Astrocyte of the spinal cord (primary cell): ENCODE results near the gene PLA2G12A.

Experiments used
- DNase-seq: peaks from one replicate; pipeline ENCODE4 v3.0.0; 2011; ENCODE audit warnings: low read depth, low spot score
- H3K4me3 ChIP-seq: 2 replicates; pipeline ENCODE4 v1.5.1; 2011; ENCODE audit warnings: low read depth, mild to moderate bottlenecking, low read length, moderate library complexity
- in situ Hi-C: cut with HindIII; loops from 2 replicates; pipeline ENCODE4 v1.10.0; 2017; ENCODE audit warnings: low sequenced_read_pairs
- TF ChIP-seq, protein P1 (sequence below): IDR thresholded peaks from 2 replicates; pipeline ENCODE4 v1.5.1; 2012; ENCODE audit warnings: low read depth, mild to moderate bottlenecking, low read length, inconsistent platforms

The PLA2G12A gene

DNA sequence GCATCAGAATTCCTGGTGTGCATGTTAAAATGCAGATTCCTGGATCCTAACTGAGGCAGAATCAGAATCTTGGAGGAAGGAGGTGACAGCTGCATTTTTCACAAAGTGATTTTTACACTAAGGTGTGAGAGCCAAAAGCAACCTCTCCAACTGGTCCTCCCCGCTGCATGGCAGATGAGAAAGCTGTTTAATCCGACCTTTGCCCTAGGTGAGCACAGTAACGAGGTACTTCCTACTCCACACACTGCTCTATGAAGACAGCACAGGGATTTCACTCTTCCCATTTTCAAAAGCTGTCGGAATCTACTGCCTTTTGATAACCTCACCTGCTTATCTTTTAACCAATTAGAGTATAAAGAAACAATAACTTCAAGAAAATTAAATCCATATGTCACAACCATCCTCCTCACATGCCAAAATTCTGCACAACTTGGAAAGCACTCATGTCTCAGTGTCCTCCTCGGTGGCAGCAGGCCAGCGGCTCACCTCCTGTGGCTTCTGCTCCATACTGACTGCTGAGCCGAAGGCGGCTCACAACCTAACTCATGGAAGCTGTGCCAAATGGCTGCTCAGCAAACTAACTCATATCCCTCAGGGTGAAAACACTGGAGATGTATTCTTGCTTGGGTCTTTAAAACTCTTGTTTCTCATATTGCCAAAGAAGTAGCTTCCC lies 30.2 kb downstream of the PLA2G12A start:
- TF ChIP-seq, protein P1, sequence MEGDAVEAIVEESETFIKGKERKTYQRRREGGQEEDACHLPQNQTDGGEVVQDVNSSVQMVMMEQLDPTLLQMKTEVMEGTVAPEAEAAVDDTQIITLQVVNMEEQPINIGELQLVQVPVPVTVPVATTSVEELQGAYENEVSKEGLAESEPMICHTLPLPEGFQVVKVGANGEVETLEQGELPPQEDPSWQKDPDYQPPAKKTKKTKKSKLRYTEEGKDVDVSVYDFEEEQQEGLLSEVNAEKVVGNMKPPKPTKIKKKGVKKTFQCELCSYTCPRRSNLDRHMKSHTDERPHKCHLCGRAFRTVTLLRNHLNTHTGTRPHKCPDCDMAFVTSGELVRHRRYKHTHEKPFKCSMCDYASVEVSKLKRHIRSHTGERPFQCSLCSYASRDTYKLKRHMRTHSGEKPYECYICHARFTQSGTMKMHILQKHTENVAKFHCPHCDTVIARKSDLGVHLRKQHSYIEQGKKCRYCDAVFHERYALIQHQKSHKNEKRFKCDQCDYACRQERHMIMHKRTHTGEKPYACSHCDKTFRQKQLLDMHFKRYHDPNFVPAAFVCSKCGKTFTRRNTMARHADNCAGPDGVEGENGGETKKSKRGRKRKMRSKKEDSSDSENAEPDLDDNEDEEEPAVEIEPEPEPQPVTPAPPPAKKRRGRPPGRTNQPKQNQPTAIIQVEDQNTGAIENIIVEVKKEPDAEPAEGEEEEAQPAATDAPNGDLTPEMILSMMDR = no peak
- in situ Hi-C loops = no loop called here
- DNase-seq = peak; percentile 54
- H3K4me3 ChIP-seq = no peak overlapping the region

DNA sequence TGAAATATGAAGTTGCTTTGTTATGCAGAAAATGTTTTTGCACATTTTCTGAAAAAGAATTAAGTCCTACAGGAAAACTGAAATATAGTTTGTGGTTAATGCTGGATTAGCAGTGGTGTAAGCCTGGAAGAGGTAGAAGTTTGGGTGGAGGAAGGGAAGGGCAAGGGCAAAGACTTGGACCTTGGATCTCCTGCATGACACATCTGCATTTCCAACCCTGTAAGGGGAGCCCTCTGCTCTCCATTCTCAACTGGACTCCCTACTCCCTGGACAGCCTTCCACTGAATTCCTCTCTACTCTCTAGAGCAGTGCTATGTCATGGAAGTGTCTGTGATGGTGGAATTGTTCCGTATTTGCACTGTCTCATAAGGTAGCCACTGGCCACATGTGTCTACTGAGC lies 31.2 kb downstream of the PLA2G12A start:
- in situ Hi-C loops = no loop called here
- TF ChIP-seq, protein P1 = no peak
- no peak for DNase-seq
- H3K4me3 ChIP-seq = no peak overlapping the region

DNA sequence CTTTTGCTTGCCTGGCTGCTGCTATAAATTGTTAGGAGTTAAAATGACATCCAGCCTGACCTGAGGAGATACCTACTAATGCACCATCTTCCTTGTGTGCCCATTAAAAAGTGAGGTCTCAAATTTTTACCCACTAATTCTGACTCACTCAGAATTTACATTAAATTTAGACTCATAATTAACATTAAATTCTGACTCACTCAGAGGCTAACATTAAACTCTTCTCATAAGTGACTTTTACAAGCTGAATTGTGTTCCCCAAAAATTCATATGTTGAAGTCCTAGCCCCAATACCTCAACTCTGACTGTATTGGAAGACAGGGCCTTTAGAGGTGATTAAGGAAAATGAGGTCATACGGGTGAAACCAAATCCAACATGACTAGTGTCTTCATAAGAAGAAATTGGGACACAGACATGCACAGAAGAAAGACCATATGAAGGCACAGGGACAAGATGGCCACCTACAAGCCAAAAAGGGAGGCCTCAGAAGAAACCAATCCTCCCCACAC lies 38.4 kb downstream of the PLA2G12A start:
- in situ Hi-C loops = no loop called here
- TF ChIP-seq, protein P1 = no peak
- no peak for DNase-seq
- no peak overlapping the region for H3K4me3 ChIP-seq

DNA sequence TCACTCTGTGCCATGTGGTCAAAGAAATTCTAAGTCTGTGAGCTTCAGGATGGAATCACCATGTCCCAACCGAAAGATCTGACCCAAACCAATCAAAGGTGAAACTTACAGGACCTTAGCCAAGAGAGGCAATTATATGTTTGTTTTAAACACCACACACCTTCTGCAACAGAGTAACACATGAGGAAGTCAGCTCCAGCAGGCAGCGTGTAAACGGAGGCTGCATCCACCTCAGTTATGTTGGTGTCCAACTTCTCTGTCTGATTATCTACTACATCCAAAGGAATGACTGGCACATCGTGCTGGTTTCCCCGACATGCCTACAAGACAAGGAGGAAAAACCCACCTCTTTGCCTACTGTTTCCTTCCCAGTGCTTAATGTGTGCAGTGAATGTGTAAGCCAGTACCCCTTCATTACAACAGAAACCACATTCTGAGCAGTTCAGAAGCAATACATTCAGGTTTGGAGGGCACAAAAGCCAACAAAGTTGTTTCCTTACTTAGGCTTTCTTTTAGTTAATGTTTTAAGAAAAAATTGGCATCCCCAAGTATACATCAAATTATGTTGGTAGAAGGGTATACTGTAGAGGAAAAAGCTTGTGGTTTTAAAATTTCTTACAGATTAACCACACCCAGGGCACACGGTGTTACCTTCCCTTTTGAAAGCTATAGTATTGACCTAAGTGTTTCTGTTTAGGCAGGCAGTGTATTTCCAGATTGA lies 39.0 kb downstream of the PLA2G12A start:
- in situ Hi-C loops = no loop called here
- TF ChIP-seq, protein P1 = no peak
- H3K4me3 ChIP-seq = no peak overlapping the region
- no peak for DNase-seq

DNA sequence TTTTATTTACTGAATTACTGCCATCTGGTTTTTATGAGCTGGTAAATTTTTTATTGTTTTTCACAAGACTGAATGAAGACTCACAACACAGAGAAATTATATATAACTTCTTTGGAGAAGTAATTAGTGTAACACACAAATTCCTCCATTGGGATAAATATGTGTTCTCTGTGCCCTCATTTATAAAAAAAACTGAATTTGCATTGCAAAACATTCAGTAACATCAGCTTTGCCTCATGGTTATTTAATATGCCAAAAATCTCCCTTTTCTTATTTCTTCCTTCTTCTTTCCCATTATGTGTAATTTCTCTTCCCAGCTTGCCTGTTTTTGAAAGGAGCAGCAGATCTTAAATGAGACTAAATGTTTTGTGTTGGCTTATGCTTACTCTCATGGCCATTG lies 45.1 kb downstream of the PLA2G12A start:
- H3K4me3 ChIP-seq = no peak overlapping the region
- in situ Hi-C loops = no loop called here
- no peak for DNase-seq
- TF ChIP-seq, protein P1 = no peak

DNA sequence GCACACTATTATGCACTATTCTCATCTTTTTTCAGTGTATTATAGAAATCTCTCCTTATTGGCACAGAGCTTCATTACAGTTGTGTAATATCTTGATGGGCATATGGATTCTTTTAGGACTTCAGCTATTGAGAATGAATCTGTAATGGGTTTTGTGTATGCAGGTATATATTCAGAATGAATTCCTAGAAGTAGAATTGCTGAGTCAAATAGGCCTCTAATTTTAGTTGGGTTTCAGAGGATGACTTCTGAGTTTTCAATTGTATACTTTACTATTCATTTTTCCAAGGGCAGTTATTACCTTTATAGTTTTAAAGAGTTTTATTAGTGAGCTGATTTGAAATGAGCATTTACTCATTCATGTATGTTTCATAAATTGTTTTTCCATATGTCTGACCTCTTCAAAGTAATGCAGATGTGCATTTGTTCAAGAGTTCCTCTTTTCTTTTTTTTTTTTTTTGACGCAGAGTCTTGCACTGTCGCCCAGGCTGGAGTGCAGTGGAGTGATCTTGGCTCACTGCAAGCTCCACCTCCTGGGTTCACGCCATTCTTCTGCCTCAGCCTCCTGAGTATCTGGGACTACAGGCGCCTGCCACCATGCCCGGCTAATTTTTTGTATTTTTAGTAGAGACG lies 46.1 kb downstream of the PLA2G12A start:
- TF ChIP-seq, protein P1 = no peak
- H3K4me3 ChIP-seq = no peak overlapping the region
- in situ Hi-C loops = no loop called here
- DNase-seq = no peak
